ENCODE measurements around the gene AMZ1.

The AMZ1 gene

GRCh38 chr7:2700141-2700850, 12.3 kb downstream of the AMZ1 start:
- no peaks in the 10 kb centered on the region for H3K36me3 Mint-ChIP-seq
- H3K9me3 Mint-ChIP-seq: no peaks in the 10 kb centered on the region
- H3K4me3 Mint-ChIP-seq: peak overlapping the region in 1 of 2 donors; percentile 43
- peaks cover 11 to 23% of the 10 kb centered on the region in 2 donors for H3K27me3 Mint-ChIP-seq
- H3K4me1 Mint-ChIP-seq: peaks cover 19 to 23% of the 10 kb centered on the region in 2 donors
- peak overlapping the region; percentile 2 for H3K27ac Mint-ChIP-seq
- ATAC-seq (replicated peaks) (no peak), DNase-seq (no peak)

DNA sequence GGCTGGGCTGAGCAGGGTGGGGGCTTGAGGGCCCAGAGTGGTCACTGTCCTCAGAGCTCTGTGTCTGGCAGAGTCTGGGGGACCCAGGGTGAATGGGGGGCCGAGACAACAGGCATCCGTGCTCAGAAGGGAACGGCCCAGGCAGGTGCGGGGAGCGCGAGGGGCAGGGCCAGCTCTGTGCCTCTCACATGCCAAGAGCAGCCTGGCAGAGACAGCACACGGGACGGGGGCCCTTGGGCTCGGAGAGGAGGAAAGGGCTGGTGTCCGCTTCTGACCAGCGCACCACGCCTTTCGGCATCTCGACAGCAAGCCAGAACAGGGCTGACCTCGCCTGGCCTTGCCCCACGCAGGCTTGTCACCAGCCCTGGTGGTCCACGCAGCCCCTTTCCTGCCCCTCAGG, 13.4 kb downstream of the AMZ1 start:
- no peak for DNase-seq
- H3K4me3 Mint-ChIP-seq: no peak overlapping the region
- no peak for ATAC-seq (replicated peaks)
- peaks cover 11 to 23% of the 10 kb centered on the region in 2 donors for H3K27me3 Mint-ChIP-seq
- H3K4me1 Mint-ChIP-seq: peaks cover 19 to 23% of the 10 kb centered on the region in 2 donors
- no peak overlapping the region for H3K27ac Mint-ChIP-seq
- no peaks in the 10 kb centered on the region for H3K36me3 Mint-ChIP-seq
- H3K9me3 Mint-ChIP-seq: no peaks in the 10 kb centered on the region

GRCh38 chr7:2701832-2702593, 14.0 kb downstream of the AMZ1 start:
- H3K27ac Mint-ChIP-seq: no peak overlapping the region
- H3K4me3 Mint-ChIP-seq: no peak overlapping the region

DNA sequence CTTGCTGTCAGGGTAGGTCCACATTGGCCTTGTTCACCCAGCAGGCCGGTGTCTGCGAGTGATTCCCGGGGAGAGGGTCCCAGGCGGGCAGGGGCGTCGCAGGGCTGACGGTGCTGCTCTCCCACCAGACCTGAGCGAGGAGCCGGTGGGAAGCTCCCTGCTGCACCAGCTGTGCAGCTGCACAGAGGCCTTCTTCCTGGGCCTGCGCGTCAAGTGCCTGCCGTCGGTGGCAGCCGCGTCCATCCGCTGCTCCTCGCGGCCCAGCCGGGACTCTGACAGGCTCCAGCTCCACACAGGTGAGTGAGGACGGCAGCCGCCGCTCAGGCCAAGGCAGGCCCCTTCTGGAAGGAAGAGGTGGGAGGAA, 14.6 kb downstream of the AMZ1 start:
- DNase-seq (no peak), ATAC-seq (replicated peaks) (no peak)
- H3K4me3 Mint-ChIP-seq: no peak overlapping the region
- H3K27ac Mint-ChIP-seq: no peak overlapping the region
- peaks cover 11 to 23% of the 10 kb centered on the region in 2 donors for H3K27me3 Mint-ChIP-seq
- peaks cover 0 to 3% of the 10 kb centered on the region in 2 donors for H3K36me3 Mint-ChIP-seq
- peaks cover 19 to 23% of the 10 kb centered on the region in 2 donors for H3K4me1 Mint-ChIP-seq
- no peaks in the 10 kb centered on the region for H3K9me3 Mint-ChIP-seq

More at GRCh38 chr7:2701832-2702593, 14.0 kb downstream of the AMZ1 start:
- DNase-seq (no peak), ATAC-seq (replicated peaks) (no peak)
- Mint-ChIP-seq H3K36me3 (no peaks in the 10 kb centered on the region), H3K9me3 (no peaks in the 10 kb centered on the region), H3K4me1 (peaks cover 19 to 23% of the 10 kb centered on the region in 2 donors), H3K27me3 (peaks cover 11 to 23% of the 10 kb centered on the region in 2 donors)

DNA sequence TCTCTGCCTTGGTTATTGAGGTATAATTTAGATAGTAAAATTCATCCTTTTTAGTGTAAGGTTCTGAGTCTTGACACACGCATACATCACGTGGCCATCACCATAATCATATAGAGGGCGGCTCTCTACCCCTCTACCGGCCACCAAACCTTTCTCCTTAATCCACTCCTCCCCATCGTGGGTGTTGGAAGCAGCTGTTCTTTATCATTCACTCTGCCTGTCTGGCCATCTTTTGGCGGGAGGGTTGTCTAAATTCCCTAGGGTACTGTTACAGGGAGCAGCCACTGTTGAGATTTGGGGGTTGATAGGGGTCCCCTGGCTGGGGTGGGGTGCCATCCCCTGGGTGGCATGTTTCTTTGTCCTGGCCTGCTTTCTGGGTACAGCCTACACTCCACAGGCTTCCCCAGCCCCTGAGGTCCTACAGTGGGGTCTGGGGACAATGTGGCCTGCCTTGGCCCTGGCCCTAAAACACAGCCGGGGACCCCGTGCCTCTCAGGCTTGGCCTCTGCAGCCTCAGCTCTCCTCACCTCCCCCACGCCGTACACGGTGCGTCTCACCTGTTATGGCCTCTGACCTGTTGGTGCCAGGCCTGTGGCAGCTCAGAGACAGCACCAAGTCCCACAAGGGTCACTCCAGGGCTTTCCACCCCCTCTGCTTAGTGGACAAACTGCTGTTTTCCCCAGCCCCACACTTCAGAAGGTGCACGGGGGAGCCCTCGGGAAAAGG, 17.5 kb downstream of the AMZ1 start:
- ATAC-seq (replicated peaks): no peak
- Mint-ChIP-seq H3K27me3 (peaks cover 9 to 14% of the 10 kb centered on the region in 2 donors), H3K36me3 (peaks cover 0 to 3% of the 10 kb centered on the region in 2 donors), H3K27ac (no peak overlapping the region), H3K4me3 (no peak overlapping the region), H3K9me3 (no peaks in the 10 kb centered on the region), H3K4me1 (peaks cover 18 to 22% of the 10 kb centered on the region in 2 donors)
- no peak for DNase-seq

DNA sequence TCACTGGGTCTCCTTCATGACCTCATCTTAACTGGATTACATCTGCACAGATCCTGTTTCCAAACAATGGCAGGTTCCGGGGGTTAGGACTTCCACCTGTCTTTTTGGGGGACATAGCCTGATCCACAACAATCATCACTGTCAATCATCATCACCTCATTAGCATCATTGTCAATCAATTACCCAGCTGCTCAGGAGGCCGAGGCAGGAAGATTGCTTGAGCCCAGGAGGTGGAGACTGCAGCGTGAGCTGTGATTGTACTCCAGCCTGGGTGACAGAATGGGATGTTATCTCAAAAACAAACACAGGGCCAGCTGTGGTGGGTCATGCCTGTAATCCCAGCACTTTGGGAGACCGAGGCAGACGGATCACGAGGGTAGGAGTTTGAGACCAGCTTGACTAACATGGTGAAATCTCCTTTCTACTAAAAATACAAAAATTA, 18.7 kb downstream of the AMZ1 start:
- no peak overlapping the region for H3K4me3 Mint-ChIP-seq
- DNase-seq (no peak), ATAC-seq (replicated peaks) (no peak)

GRCh38 chr7:2707481-2707880, 19.5 kb downstream of the AMZ1 start:
- DNase-seq: no peak
- Mint-ChIP-seq H3K27ac (no peak overlapping the region), H3K36me3 (peaks cover 4 to 11% of the 10 kb centered on the region in 2 donors), H3K27me3 (no peaks in the 10 kb centered on the region), H3K4me1 (peaks cover 24 to 32% of the 10 kb centered on the region in 2 donors), H3K9me3 (no peaks in the 10 kb centered on the region), H3K4me3 (no peak overlapping the region)
- ATAC-seq (replicated peaks): no peak

More for the DNA sequence above, 18.7 kb downstream of the AMZ1 start:
- peaks cover 24 to 32% of the 10 kb centered on the region in 2 donors for H3K4me1 Mint-ChIP-seq
- peaks cover 2 to 6% of the 10 kb centered on the region in 2 donors for H3K36me3 Mint-ChIP-seq
- no peak overlapping the region for H3K27ac Mint-ChIP-seq
- peaks cover 6% of the 10 kb centered on the region in 2 donors for H3K27me3 Mint-ChIP-seq
- H3K9me3 Mint-ChIP-seq: no peaks in the 10 kb centered on the region

DNA sequence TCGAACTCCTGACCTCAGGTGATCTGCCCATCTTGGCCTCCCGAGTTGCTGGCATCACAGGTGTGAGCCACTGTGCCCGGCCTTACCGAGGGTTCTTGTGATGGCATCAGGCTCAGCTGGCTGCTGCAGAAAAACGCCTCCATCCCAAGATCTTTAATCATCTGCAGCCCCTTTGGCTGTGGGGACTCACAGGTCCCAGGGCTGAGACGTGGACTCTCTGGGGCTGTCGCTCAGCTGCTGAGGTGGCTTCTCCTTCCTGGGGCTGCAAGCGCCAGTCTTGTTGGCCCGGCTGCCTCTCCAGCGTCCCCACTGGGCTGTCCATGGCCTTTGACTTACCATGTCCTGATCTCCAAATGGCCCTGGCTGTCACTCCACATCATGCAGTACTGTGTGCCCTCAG, 20.0 kb downstream of the AMZ1 start:
- Mint-ChIP-seq H3K9me3 (no peaks in the 10 kb centered on the region), H3K27me3 (no peaks in the 10 kb centered on the region), H3K36me3 (peaks cover 4 to 12% of the 10 kb centered on the region in 2 donors), H3K4me1 (peaks cover 24 to 32% of the 10 kb centered on the region in 2 donors), H3K4me3 (no peak overlapping the region), H3K27ac (no peak overlapping the region)
- DNase-seq (no peak), ATAC-seq (replicated peaks) (no peak)

DNA sequence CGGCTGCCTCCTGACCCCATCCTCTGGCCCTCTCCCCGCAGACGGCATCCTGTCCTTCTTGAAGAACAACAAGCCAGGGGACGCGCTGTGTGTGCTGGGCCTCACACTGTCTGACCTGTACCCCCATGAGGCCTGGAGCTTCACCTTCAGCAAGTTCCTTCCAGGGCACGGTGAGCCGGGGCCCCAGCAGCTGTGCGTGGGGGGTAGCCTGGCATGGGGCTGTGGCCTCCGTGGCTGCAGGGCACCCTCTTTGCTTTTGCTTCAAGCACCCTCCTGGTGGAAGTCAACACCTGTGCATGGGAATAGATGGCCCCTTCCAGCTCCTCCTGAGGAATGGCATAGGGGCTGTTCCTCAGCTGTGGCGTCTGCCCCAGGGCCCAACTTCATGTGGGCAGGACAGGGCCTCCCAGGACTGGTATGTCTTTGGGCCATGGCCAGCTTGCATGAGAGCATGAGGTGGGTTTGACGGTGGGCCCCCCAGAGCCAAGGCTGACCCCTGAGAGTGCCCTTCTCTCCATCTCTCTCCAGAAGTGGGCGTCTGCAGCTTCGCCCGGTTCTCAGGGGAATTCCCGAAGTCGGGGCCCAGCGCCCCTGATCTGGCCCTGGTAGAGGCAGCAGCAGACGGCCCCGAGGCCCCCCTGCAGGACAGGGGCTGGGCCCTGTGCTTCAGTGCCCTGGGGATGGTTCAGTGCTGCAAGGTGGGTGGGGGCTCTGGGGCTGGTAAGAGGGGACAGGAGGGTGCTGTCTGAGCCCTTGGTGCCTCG, 20.7 kb downstream of the AMZ1 start:
- Mint-ChIP-seq H3K27me3 (no peaks in the 10 kb centered on the region), H3K36me3 (peaks cover 4 to 15% of the 10 kb centered on the region in 2 donors), H3K4me1 (peaks cover 24 to 34% of the 10 kb centered on the region in 2 donors), H3K9me3 (no peaks in the 10 kb centered on the region), H3K4me3 (peak overlapping the region; percentile 48 to 89), H3K27ac (peak overlapping the region; percentile 94)
- DNase-seq (no peak), ATAC-seq (replicated peaks) (no peak)

- DNase-seq (peak; percentile 79), ATAC-seq (replicated peaks) (peak; percentile 83 to 87)
- Mint-ChIP-seq H3K4me3 (peak overlapping the region; percentile 88 to 89), H3K36me3 (peaks cover 13 to 25% of the 10 kb centered on the region in 2 donors), H3K27ac (peak overlapping the region; percentile 94), H3K27me3 (no peaks in the 10 kb centered on the region), H3K9me3 (no peaks in the 10 kb centered on the region), H3K4me1 (peaks cover 30 to 44% of the 10 kb centered on the region in 2 donors)
Measured at GRCh38 chr7:2709553-2710285, 21.7 kb downstream of the AMZ1 start.

GRCh38 chr7:2710286-2710655, 22.3 kb downstream of the AMZ1 start:
- peak; percentile 75 for DNase-seq
- Mint-ChIP-seq H3K4me1 (peaks cover 36 to 50% of the 10 kb centered on the region in 2 donors), H3K9me3 (peaks cover 0 to 2% of the 10 kb centered on the region in 2 donors), H3K4me3 (peak overlapping the region; percentile 88 to 89), H3K36me3 (peaks cover 16 to 31% of the 10 kb centered on the region in 2 donors), H3K27ac (peak overlapping the region; percentile 94), H3K27me3 (no peaks in the 10 kb centered on the region)
- ATAC-seq (replicated peaks): peak; percentile 73 to 75

- DNase-seq (no peak), ATAC-seq (replicated peaks) (peak; percentile 12 to 29)
- Mint-ChIP-seq H3K4me3 (peak overlapping the region; percentile 71 to 89), H3K27me3 (no peaks in the 10 kb centered on the region), H3K36me3 (peaks cover 16 to 33% of the 10 kb centered on the region in 2 donors), H3K4me1 (peaks cover 43 to 57% of the 10 kb centered on the region in 2 donors), H3K27ac (peak overlapping the region; percentile 94), H3K9me3 (peaks cover 0 to 2% of the 10 kb centered on the region in 2 donors)
Measured at GRCh38 chr7:2710901-2711551, 23.0 kb downstream of the AMZ1 start.
